GM23338 (cell line): ENCODE data around the gene CAPZB. TPM values are rescaled to one million over a fixed set of nuclear protein-coding genes. Genes with fewer than 3 reads are reported as not detected.

ENCODE experiments used
- ATAC-seq: fragments of 200-7000 bp; cut with Tn5 transposase; 3 replicates; pipeline ENCODE4 v1.9.1; 2020
- DNase-seq: peaks from one replicate; pipeline ENCODE4 v3.0.0-alpha.2; 2015; ENCODE audit warnings: low spot score
- H2AFZ ChIP-seq: fragments of 200-600 bp; sonication (generic); 2 replicates; pipeline ENCODE4 v1.8.0; 2016; ENCODE audit warnings: antibody characterized with exemption, mild to moderate bottlenecking, moderate library complexity
- H3F3A ChIP-seq: fragments of 200-600 bp; sonication (generic); replicated peaks from 2 replicates; pipeline ENCODE4 v1.8.0; 2017; ENCODE audit warnings: antibody characterized with exemption, mixed run types, low read depth
- H3K27ac ChIP-seq: fragments of 200-600 bp; sonication (generic); 2 replicates; pipeline ENCODE4 v1.6.1; 2016; ENCODE audit warnings: low read depth
- H3K27me3 ChIP-seq: fragments of 200-600 bp; sonication (generic); 2 replicates; pipeline ENCODE4 v1.8.0; 2016; ENCODE audit warnings: mild to moderate bottlenecking, mixed run types, moderate library complexity; ENCODE audit not compliant: insufficient read depth
- H3K36me3 ChIP-seq: fragments of 200-600 bp; sonication (generic); 2 replicates; pipeline ENCODE4 v1.8.0; 2016; ENCODE audit warnings: mild to moderate bottlenecking; ENCODE audit not compliant: insufficient read depth
- H3K4me1 ChIP-seq: fragments of 200-600 bp; sonication (generic); 2 replicates; pipeline ENCODE4 v1.8.0; 2016; ENCODE audit warnings: mild to moderate bottlenecking, moderate library complexity; ENCODE audit not compliant: insufficient read depth
- H3K4me2 ChIP-seq: fragments of 200-600 bp; sonication (generic); 2 replicates; pipeline ENCODE4 v1.7.1; 2017; ENCODE audit warnings: mixed run types
- H3K4me3 ChIP-seq: fragments of 200-600 bp; sonication (generic); 2 replicates; pipeline ENCODE4 v1.6.1; 2016; ENCODE audit warnings: mixed run types
- H3K79me2 ChIP-seq: fragments of 200-600 bp; sonication (generic); replicated peaks from 2 replicates; pipeline ENCODE4 v1.8.0; 2017; ENCODE audit warnings: mild to moderate bottlenecking; ENCODE audit not compliant: insufficient read depth
- H3K9me2 ChIP-seq: fragments of 200-600 bp; sonication (generic); 2 replicates; pipeline ENCODE4 v1.8.0; 2017; ENCODE audit not compliant: insufficient read depth
- H4K20me1 ChIP-seq: fragments of 200-600 bp; sonication (generic); replicated peaks from 2 replicates; pipeline ENCODE4 v1.8.0; 2017; ENCODE audit warnings: mild to moderate bottlenecking; ENCODE audit not compliant: insufficient read depth
- H3K27ac Mint-ChIP-seq: 2 replicates; pipeline ENCODE4 v1.8.0; 2020; ENCODE audit warnings: inconsistent platforms, mild to moderate bottlenecking, moderate library complexity, mixed read lengths
- H3K27me3 Mint-ChIP-seq: 3 replicates; pipeline ENCODE4 v1.8.0; 2022; ENCODE audit warnings: low read depth, mild to moderate bottlenecking, moderate library complexity, mixed read lengths, inconsistent platforms; ENCODE audit not compliant: insufficient read depth, poor library complexity
- H3K36me3 Mint-ChIP-seq: 3 replicates; pipeline ENCODE4 v1.8.0; 2021; ENCODE audit warnings: low read depth, mild to moderate bottlenecking, inconsistent platforms, moderate library complexity, mixed read lengths
- H3K4me1 Mint-ChIP-seq: 3 replicates; pipeline ENCODE4 v1.8.0; 2020; ENCODE audit warnings: mild to moderate bottlenecking, inconsistent platforms, mixed read lengths
- H3K4me3 Mint-ChIP-seq: 3 replicates; pipeline ENCODE4 v1.8.0; 2021; ENCODE audit warnings: moderate library complexity, mild to moderate bottlenecking, inconsistent platforms, mixed read lengths
- H3K9me3 Mint-ChIP-seq: 3 replicates; pipeline ENCODE4 v1.8.0; 2020; ENCODE audit warnings: moderate library complexity, mild to moderate bottlenecking, inconsistent platforms, mixed read lengths
- CREB1 ChIP-seq: fragments of 250-450 bp; sonication (Bioruptor Pico); IDR thresholded peaks from 2 replicates; pipeline ENCODE4 v1.5.0; 2020; ENCODE audit warnings: low read depth, mild to moderate bottlenecking, moderate library complexity
- CTCF ChIP-seq, 2 experiments: fragments of 200-600 bp in 1 of 2; sonication (generic) in 1 of 2; conservative IDR thresholded peaks; 2 replicates each; pipeline versions ENCODE4 v1.5.1 to v1.6.1; 2016 to 2017; ENCODE audit warnings: antibody characterized with exemption in 2 of 2, low read depth in 2 of 2, mild to moderate bottlenecking in 2 of 2, moderate library complexity in 1 of 2
- JUNB ChIP-seq: IDR thresholded peaks from one replicate; pipeline ENCODE4 v1.6.1; 2016; ENCODE audit warnings: antibody characterized with exemption; ENCODE audit not compliant: unreplicated experiment
- ZNF331 ChIP-seq: fragments of 250-450 bp; sonication (Bioruptor Pico); IDR thresholded peaks from 2 replicates; pipeline ENCODE4 v1.5.0; 2020; ENCODE audit warnings: low read depth, mild to moderate bottlenecking, moderate library complexity
- ZNF462 ChIP-seq: fragments of 250-450 bp; sonication (Bioruptor Pico); IDR thresholded peaks from 2 replicates; pipeline ENCODE4 v1.5.0; 2020; ENCODE audit warnings: mild to moderate bottlenecking, moderate library complexity
- polyA plus RNA-seq: library from polyadenylated mRNA; unstranded; fragments of >200 nt; fragmentation: Nextera tagmentation; extraction: Ambion mirVana; gene quantifications from 2 replicates; pipeline ENCODE4 v1.2.1, GENCODE V29; 2016
- total RNA-seq: library from RNA; depleted of rRNA; stranded (reverse); fragments of >200 nt; shearing (Covaris generic); gene quantifications from 2 replicates; pipeline ENCODE4 v1.2.3, GENCODE V29; 2014

The CAPZB gene
- total and polyA plus RNA-seq, 2 experiments from 2014 or later, result 195 to 348 TPM

- DNase-seq (no peak), ATAC-seq (no peak)
- peaks cover 100% of the 10 kb centered on the region for H3K79me2 ChIP-seq
- peaks cover 3% of the 10 kb centered on the region; the same call in 1 of the 2 replicates for H3K36me3 ChIP-seq
- no peak overlapping the region for H3K4me3 ChIP-seq
- no peak overlapping the region for H2AFZ ChIP-seq
- H3K27ac ChIP-seq, result 0 out of 2 replicates have a peak overlapping the region, but pooled peaks have one; percentile 63
- peaks cover 79% of the 10 kb centered on the region for H4K20me1 ChIP-seq
- no peaks in the 10 kb centered on the region for H3K27me3 ChIP-seq
- no peaks in the 10 kb centered on the region for H3K9me2 ChIP-seq
- Mint-ChIP-seq H3K9me3 (no peaks in the 10 kb centered on the region), H3K4me1 (peaks cover 57% of the 10 kb centered on the region), H3K27ac (peak overlapping the region; percentile 47; the same call in 1 of the 2 replicates), H3K36me3 (peaks cover 11% of the 10 kb centered on the region), H3K27me3 (no peaks in the 10 kb centered on the region), H3K4me3 (no peak overlapping the region)
- TF ChIP-seq ZNF331 (CRISPR knock-in tag) (no peak), ZNF462 (CRISPR knock-in tag) (no peak), CREB1 (no peak)
- 0 out of 2 replicates have a peak, but pooled peaks cover 2% of the 10 kb centered on the region for H3F3A ChIP-seq
- H3K4me1 ChIP-seq, result peaks cover 11% of the 10 kb centered on the region
- no peak overlapping the region for H3K4me2 ChIP-seq
Measured at GRCh38 chr1:19411612-19412011, 73.7 kb downstream of the CAPZB start.

- TF ChIP-seq CTCF (conservative IDR thresholded peaks at IDR 0.05; ENCODE audit: low read depth in 2 of 2), result peak; percentile 21 to 22; a peak in 1 of 4 replicates
- no peak for TF ChIP-seq JUNB
- Mint-ChIP-seq H3K9me3 (no peaks in the 10 kb centered on the region), H3K27me3 (peaks cover 2% of the 10 kb centered on the region), H3K4me1 (peaks cover 61% of the 10 kb centered on the region), H3K36me3 (peaks cover 7% of the 10 kb centered on the region; the same call in 2 of the 3 replicates), H3K4me3 (no peak overlapping the region), H3K27ac (no peak overlapping the region)
- ATAC-seq (peak; percentile 75), DNase-seq (peak; percentile 48)
- no peak overlapping the region for H2AFZ ChIP-seq
- peaks cover 3% of the 10 kb centered on the region; the same call in 1 of the 2 replicates for H3K36me3 ChIP-seq
- H3K4me3 ChIP-seq, result no peak overlapping the region
- H4K20me1 ChIP-seq, result peaks cover 81% of the 10 kb centered on the region
- H3K27ac ChIP-seq, result no peak overlapping the region
- H3K27me3 ChIP-seq, result no peaks in the 10 kb centered on the region
- H3K4me1 ChIP-seq, result peaks cover 24% of the 10 kb centered on the region
- H3K9me2 ChIP-seq, result no peaks in the 10 kb centered on the region
- H3K79me2 ChIP-seq, result peaks cover 100% of the 10 kb centered on the region
- H3K4me2 ChIP-seq, result no peak overlapping the region
- 0 out of 2 replicates have a peak, but pooled peaks cover 4% of the 10 kb centered on the region for H3F3A ChIP-seq
Measured at GRCh38 chr1:19410393-19410792, 74.9 kb downstream of the CAPZB start.
